GM23338 (cell line): ENCODE results near the gene POR. TPM values are rescaled to one million over a fixed set of nuclear protein-coding genes. Genes with fewer than 3 reads are reported as not detected.

ENCODE experiments used
- ATAC-seq: fragments of 200-7000 bp; cut with Tn5 transposase; 3 replicates; pipeline ENCODE4 v1.9.1; 2020
- DNase-seq: peaks from one replicate; pipeline ENCODE4 v3.0.0-alpha.2; 2015; ENCODE audit warnings: low spot score
- H2AFZ ChIP-seq: fragments of 200-600 bp; sonication (generic); 2 replicates; pipeline ENCODE4 v1.8.0; 2016; ENCODE audit warnings: antibody characterized with exemption, mild to moderate bottlenecking, moderate library complexity
- H3F3A ChIP-seq: fragments of 200-600 bp; sonication (generic); replicated peaks from 2 replicates; pipeline ENCODE4 v1.8.0; 2017; ENCODE audit warnings: antibody characterized with exemption, mixed run types, low read depth
- H3K27ac ChIP-seq: fragments of 200-600 bp; sonication (generic); 2 replicates; pipeline ENCODE4 v1.6.1; 2016; ENCODE audit warnings: low read depth
- H3K27me3 ChIP-seq: fragments of 200-600 bp; sonication (generic); 2 replicates; pipeline ENCODE4 v1.8.0; 2016; ENCODE audit warnings: mild to moderate bottlenecking, mixed run types, moderate library complexity; ENCODE audit not compliant: insufficient read depth
- H3K36me3 ChIP-seq: fragments of 200-600 bp; sonication (generic); 2 replicates; pipeline ENCODE4 v1.8.0; 2016; ENCODE audit warnings: mild to moderate bottlenecking; ENCODE audit not compliant: insufficient read depth
- H3K4me1 ChIP-seq: fragments of 200-600 bp; sonication (generic); 2 replicates; pipeline ENCODE4 v1.8.0; 2016; ENCODE audit warnings: mild to moderate bottlenecking, moderate library complexity; ENCODE audit not compliant: insufficient read depth
- H3K4me2 ChIP-seq: fragments of 200-600 bp; sonication (generic); 2 replicates; pipeline ENCODE4 v1.7.1; 2017; ENCODE audit warnings: mixed run types
- H3K4me3 ChIP-seq: fragments of 200-600 bp; sonication (generic); 2 replicates; pipeline ENCODE4 v1.6.1; 2016; ENCODE audit warnings: mixed run types
- H3K79me2 ChIP-seq: fragments of 200-600 bp; sonication (generic); replicated peaks from 2 replicates; pipeline ENCODE4 v1.8.0; 2017; ENCODE audit warnings: mild to moderate bottlenecking; ENCODE audit not compliant: insufficient read depth
- H3K9me2 ChIP-seq: fragments of 200-600 bp; sonication (generic); 2 replicates; pipeline ENCODE4 v1.8.0; 2017; ENCODE audit not compliant: insufficient read depth
- H4K20me1 ChIP-seq: fragments of 200-600 bp; sonication (generic); replicated peaks from 2 replicates; pipeline ENCODE4 v1.8.0; 2017; ENCODE audit warnings: mild to moderate bottlenecking; ENCODE audit not compliant: insufficient read depth
- H3K27ac Mint-ChIP-seq: 2 replicates; pipeline ENCODE4 v1.8.0; 2020; ENCODE audit warnings: inconsistent platforms, mild to moderate bottlenecking, moderate library complexity, mixed read lengths
- H3K27me3 Mint-ChIP-seq: 3 replicates; pipeline ENCODE4 v1.8.0; 2022; ENCODE audit warnings: low read depth, mild to moderate bottlenecking, moderate library complexity, mixed read lengths, inconsistent platforms; ENCODE audit not compliant: insufficient read depth, poor library complexity
- H3K36me3 Mint-ChIP-seq: 3 replicates; pipeline ENCODE4 v1.8.0; 2021; ENCODE audit warnings: low read depth, mild to moderate bottlenecking, inconsistent platforms, moderate library complexity, mixed read lengths
- H3K4me1 Mint-ChIP-seq: 3 replicates; pipeline ENCODE4 v1.8.0; 2020; ENCODE audit warnings: mild to moderate bottlenecking, inconsistent platforms, mixed read lengths
- H3K4me3 Mint-ChIP-seq: 3 replicates; pipeline ENCODE4 v1.8.0; 2021; ENCODE audit warnings: moderate library complexity, mild to moderate bottlenecking, inconsistent platforms, mixed read lengths
- H3K9me3 Mint-ChIP-seq: 3 replicates; pipeline ENCODE4 v1.8.0; 2020; ENCODE audit warnings: moderate library complexity, mild to moderate bottlenecking, inconsistent platforms, mixed read lengths
- CREB1 ChIP-seq: fragments of 250-450 bp; sonication (Bioruptor Pico); IDR thresholded peaks from 2 replicates; pipeline ENCODE4 v1.5.0; 2020; ENCODE audit warnings: low read depth, mild to moderate bottlenecking, moderate library complexity
- CTCF ChIP-seq, 2 experiments: fragments of 200-600 bp in 1 of 2; sonication (generic) in 1 of 2; conservative IDR thresholded peaks; 2 replicates each; pipeline versions ENCODE4 v1.5.1 to v1.6.1; 2016 to 2017; ENCODE audit warnings: antibody characterized with exemption in 2 of 2, low read depth in 2 of 2, mild to moderate bottlenecking in 2 of 2, moderate library complexity in 1 of 2
- ETS1 ChIP-seq: IDR thresholded peaks from 2 replicates; pipeline ENCODE4 v1.6.1; 2016; ENCODE audit warnings: antibody characterized with exemption
- EZH2 ChIP-seq: fragments of 200-600 bp; sonication (generic); IDR thresholded peaks from one replicate; pipeline ENCODE4 v1.8.0; 2017; ENCODE audit warnings: antibody characterized with exemption, mild to moderate bottlenecking, low read depth; ENCODE audit not compliant: unreplicated experiment
- EZH2phosphoT487 ChIP-seq: fragments of 200-600 bp; sonication (generic); IDR thresholded peaks from one replicate; pipeline ENCODE4 v1.8.1; 2018; ENCODE audit warnings: antibody characterized with exemption; ENCODE audit not compliant: unreplicated experiment
- JUNB ChIP-seq: IDR thresholded peaks from one replicate; pipeline ENCODE4 v1.6.1; 2016; ENCODE audit warnings: antibody characterized with exemption; ENCODE audit not compliant: unreplicated experiment
- NANOG ChIP-seq: IDR thresholded peaks from 2 replicates; pipeline ENCODE4 v1.6.1; 2016; ENCODE audit warnings: antibody characterized with exemption, borderline replicate concordance
- POLR2AphosphoS5 ChIP-seq: IDR thresholded peaks from 2 replicates; pipeline ENCODE4 v1.6.1; 2016; ENCODE audit warnings: antibody characterized with exemption, low read depth
- REST ChIP-seq: IDR thresholded peaks from one replicate; pipeline ENCODE4 v1.6.1; 2018; ENCODE audit warnings: antibody characterized with exemption; ENCODE audit not compliant: unreplicated experiment
- STAT1 ChIP-seq: IDR thresholded peaks from one replicate; pipeline ENCODE4 v1.6.1; 2016; ENCODE audit warnings: antibody characterized with exemption; ENCODE audit not compliant: unreplicated experiment
- ZNF114 ChIP-seq: fragments of 250-450 bp; sonication (Bioruptor Pico); IDR thresholded peaks from 2 replicates; pipeline ENCODE4 v1.5.0; 2020; ENCODE audit warnings: mild to moderate bottlenecking, moderate library complexity
- ZNF331 ChIP-seq: fragments of 250-450 bp; sonication (Bioruptor Pico); IDR thresholded peaks from 2 replicates; pipeline ENCODE4 v1.5.0; 2020; ENCODE audit warnings: low read depth, mild to moderate bottlenecking, moderate library complexity
- ZNF462 ChIP-seq: fragments of 250-450 bp; sonication (Bioruptor Pico); IDR thresholded peaks from 2 replicates; pipeline ENCODE4 v1.5.0; 2020; ENCODE audit warnings: mild to moderate bottlenecking, moderate library complexity
- polyA plus RNA-seq: library from polyadenylated mRNA; unstranded; fragments of >200 nt; fragmentation: Nextera tagmentation; extraction: Ambion mirVana; gene quantifications from 2 replicates; pipeline ENCODE4 v1.2.1, GENCODE V29; 2016
- total RNA-seq: library from RNA; depleted of rRNA; stranded (reverse); fragments of >200 nt; shearing (Covaris generic); gene quantifications from 2 replicates; pipeline ENCODE4 v1.2.3, GENCODE V29; 2014

POR gene
- total and polyA plus RNA-seq, 2 experiments from 2014 or later = 126 to 164 TPM

GRCh38 chr7:75937958-75938786 is 23.2 kb downstream of the POR start:
- H4K20me1 ChIP-seq = peaks cover 31% of the 10 kb centered on the region
- H3K27ac Mint-ChIP-seq = peak overlapping the region; percentile 94
- H3K36me3 Mint-ChIP-seq = peaks cover 24% of the 10 kb centered on the region
- ATAC-seq (no peak; the same call in 2 of the 3 replicates), DNase-seq (no peak)
- H3K79me2 ChIP-seq = peaks cover 68% of the 10 kb centered on the region
- H3K9me3 Mint-ChIP-seq = no peaks in the 10 kb centered on the region; the same call in 2 of the 3 replicates
- H3K4me2 ChIP-seq = no peak overlapping the region
- no peak overlapping the region for H2AFZ ChIP-seq
- no peaks in the 10 kb centered on the region for H3K27me3 ChIP-seq
- no peak overlapping the region for H3K4me3 Mint-ChIP-seq
- H3K27ac ChIP-seq = no peak overlapping the region
- no peaks in the 10 kb centered on the region for H3K36me3 ChIP-seq
- H3K27me3 Mint-ChIP-seq = peaks cover 11% of the 10 kb centered on the region
- no peaks in the 10 kb centered on the region for H3F3A ChIP-seq
- H3K9me2 ChIP-seq = no peaks in the 10 kb centered on the region
- TF ChIP-seq CREB1 (CRISPR knock-in tag) (no peak), ZNF114 (CRISPR knock-in tag) (no peak), ZNF331 (CRISPR knock-in tag) (no peak), JUNB (no peak), CTCF (conservative IDR thresholded peaks at IDR 0.05; ENCODE audit: low read depth in 2 of 2) (no peak), EZH2phosphoT487 (no peak), ETS1 (no peak), EZH2 (no peak), ZNF462 (no peak), NANOG (no peak), STAT1 (no peak), REST (no peak), POLR2AphosphoS5 (no peak)
- H3K4me3 ChIP-seq = no peak overlapping the region
- no peaks in the 10 kb centered on the region; the same call in 2 of the 3 replicates for H3K4me1 Mint-ChIP-seq
- H3K4me1 ChIP-seq = no peaks in the 10 kb centered on the region
